ENCODE measurements around the gene CRYL1. TPM values are rescaled to one million over a fixed set of nuclear protein-coding genes. Genes with fewer than 3 reads are reported as not detected.

CRYL1 gene
- total and polyA plus RNA-seq, 2 of the 13 experiments (the other 11 are each of a cell fraction or from before 2014, with no cell fraction given): 57.2 to 115 TPM

GRCh38 chr13:20566898-20567874 lies 41.5 kb upstream of the CRYL1 start, which contains the start of gene IFT88:
TSS of gene IFT88 (plus strand) at chr13:20567157. CDS start at chr13:20574386, 7,229 bp downstream.
- no peak for FAIRE-seq
- TF ChIP-seq ZBTB38 (CRISPR knock-in tag; IDR thresholded peaks at IDR 0.05) (peak; percentile 86), YEATS2 (CRISPR knock-in tag; IDR thresholded peaks at IDR 0.05; ENCODE audit: borderline replicate concordance) (peak; percentile 61; the same call in 1 of the 2 replicates), ZNF879 (CRISPR knock-in tag; IDR thresholded peaks at IDR 0.05) (peak; percentile 20; the same call in 1 of the 2 replicates), ZSCAN25 (CRISPR knock-in tag; IDR thresholded peaks at IDR 0.05) (peak; percentile 52; the same call in 1 of the 2 replicates), FOXA3 (CRISPR knock-in tag; IDR thresholded peaks at IDR 0.05) (no peak), ZNF296 (CRISPR knock-in tag; conservative IDR thresholded peaks at IDR 0.05) (no peak; the same call in 1 of the 2 replicates), POLR2AphosphoS2 (IDR thresholded peaks at IDR 0.05; ENCODE audit: low read depth, low read length) (no peak), ZNF776 (CRISPR knock-in tag; IDR thresholded peaks at IDR 0.05) (peak; percentile 69), ZNF234 (CRISPR knock-in tag; conservative IDR thresholded peaks at IDR 0.05) (no peak; the same call in 1 of the 2 replicates), SNAI1 (CRISPR knock-in tag; IDR thresholded peaks at IDR 0.05; ENCODE audit: borderline replicate concordance) (peak; percentile 84; the same call in 1 of the 2 replicates), PHF21A (CRISPR knock-in tag; IDR thresholded peaks at IDR 0.05) (peak; percentile 36; the same call in 1 of the 2 replicates), ZNF788 (CRISPR knock-in tag; IDR thresholded peaks at IDR 0.05; ENCODE audit: borderline replicate concordance) (peak; percentile 39; the same call in 1 of the 2 replicates), HNF1A (IDR thresholded peaks at IDR 0.05; ENCODE audit: low read depth) (no peak), HNF1A (CRISPR knock-in tag; IDR thresholded peaks at IDR 0.05; ENCODE audit: borderline replicate concordance) (peak; percentile 60), KLF11 (CRISPR knock-in tag; IDR thresholded peaks at IDR 0.05) (peak; percentile 21; the same call in 1 of the 2 replicates), ZNF282 (IDR thresholded peaks at IDR 0.05; ENCODE audit: partially characterized antibody) (no peak), NFE2L1 (CRISPR knock-in tag; IDR thresholded peaks at IDR 0.05; ENCODE audit: borderline replicate concordance) (peak; percentile 51)
- TF ChIP-seq, protein P1, sequence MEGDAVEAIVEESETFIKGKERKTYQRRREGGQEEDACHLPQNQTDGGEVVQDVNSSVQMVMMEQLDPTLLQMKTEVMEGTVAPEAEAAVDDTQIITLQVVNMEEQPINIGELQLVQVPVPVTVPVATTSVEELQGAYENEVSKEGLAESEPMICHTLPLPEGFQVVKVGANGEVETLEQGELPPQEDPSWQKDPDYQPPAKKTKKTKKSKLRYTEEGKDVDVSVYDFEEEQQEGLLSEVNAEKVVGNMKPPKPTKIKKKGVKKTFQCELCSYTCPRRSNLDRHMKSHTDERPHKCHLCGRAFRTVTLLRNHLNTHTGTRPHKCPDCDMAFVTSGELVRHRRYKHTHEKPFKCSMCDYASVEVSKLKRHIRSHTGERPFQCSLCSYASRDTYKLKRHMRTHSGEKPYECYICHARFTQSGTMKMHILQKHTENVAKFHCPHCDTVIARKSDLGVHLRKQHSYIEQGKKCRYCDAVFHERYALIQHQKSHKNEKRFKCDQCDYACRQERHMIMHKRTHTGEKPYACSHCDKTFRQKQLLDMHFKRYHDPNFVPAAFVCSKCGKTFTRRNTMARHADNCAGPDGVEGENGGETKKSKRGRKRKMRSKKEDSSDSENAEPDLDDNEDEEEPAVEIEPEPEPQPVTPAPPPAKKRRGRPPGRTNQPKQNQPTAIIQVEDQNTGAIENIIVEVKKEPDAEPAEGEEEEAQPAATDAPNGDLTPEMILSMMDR (CRISPR knock-in tag; IDR thresholded peaks at IDR 0.05): no peak; the same call in 1 of the 2 replicates

More at GRCh38 chr13:20566898-20567874, 41.5 kb upstream of the CRYL1 start, which contains the start of gene IFT88:
- Histone ChIP-seq H3K4me3 (replicated peaks in 1 of 3; ENCODE audit: insufficient read depth in 1 of 3, low read depth in 2 of 3, low read length in 3 of 3) (peak within 1 kb of the TSS; percentile 65 to 74 (median 72)), H4K20me1 (ENCODE audit: insufficient read depth, low read length) (no peaks in the 10 kb centered on the region), H3K9me3 (ENCODE audit: low read length) (peaks cover 8% of the 10 kb centered on the region; the same call in 1 of the 2 replicates), H3K27me3 (ENCODE audit: control insufficient read depth in 1 of 2, insufficient read depth in 2 of 2, low read length in 2 of 2) (no peaks in the 10 kb centered on the region), H2AFZ (ENCODE audit: low read length) (peak within 1 kb of the TSS; percentile 50), H3K79me2 (ENCODE audit: insufficient read depth, low read length) (peaks cover 5% of the 10 kb centered on the region), H3K4me1 (ENCODE audit: insufficient read depth, low read length) (peaks cover 24% of the 10 kb centered on the region), H3K36me3 (replicated peaks in 1 of 2; ENCODE audit: control insufficient read depth in 1 of 2, insufficient read depth in 2 of 2, low read length in 2 of 2) (no peaks in the 10 kb centered on the region), H3K4me2 (ENCODE audit: low read depth, low read length) (peak within 1 kb of the TSS; percentile 83), H3K9ac (ENCODE audit: insufficient read depth, low read depth, low read length) (peak within 1 kb of the TSS; percentile 82), H3K27ac (ENCODE audit: extremely low read length, insufficient read depth, low read length) (peak within 1 kb of the TSS; percentile 93)
- ChIA-PET CTCF (ENCODE audit: low intra/inter-chr PET ratio, low total read pairs) (no interaction called here), POLR2A (interaction anchor here (1.1 to 2.9 kb wide), 5 partner anchors 11 to 45 kb away, joined by 3 to 11 read pairs (median 4); partner anchors contain the start of gene CRYL1)
- DNase-seq (ENCODE audit: low spot score): peak; percentile 81
- intact Hi-C loops (cut with micrococcal nuclease; ENCODE audit: unreplicated experiment): loop anchor here (1.0 to 2.0 kb wide), 3 partner anchors 8 to 70 kb away; no protein-coding TSS in a partner anchor
- 1% methylated on average over 23 of the region's 74 CpGs for WGBS (ENCODE audit: low lambda C conversion rate)
- ATAC-seq: peak; percentile 93
- no TSS peak for BruUV-seq (replicated peaks)
- in situ Hi-C loops (cut with HindIII; ENCODE audit: extremely low pct_ligation_motif_present, low pct_unique_long_range_greater_than_20kb): no loop called here

All from HepG2 (cell line).